Loucy (cell line): ENCODE data around the gene NCKIPSD.

Experiments
- H2AFZ ChIP-seq: fragments of 200-600 bp; sonication (generic); 2 replicates; pipeline ENCODE4 v1.6.0; 2016; ENCODE audit warnings: antibody characterized with exemption, mild to moderate bottlenecking, low read length, moderate library complexity
- H3F3A ChIP-seq: fragments of 200-600 bp; 2 replicates; pipeline ENCODE4 v1.6.0; 2016; ENCODE audit warnings: antibody characterized with exemption, low read depth, mild to moderate bottlenecking
- H3K27me3 ChIP-seq: fragments of 200-600 bp; sonication (generic); 2 replicates; pipeline ENCODE4 v1.6.1; 2014; ENCODE audit warnings: low read length, mild to moderate bottlenecking; ENCODE audit not compliant: insufficient read depth, poor library complexity, severe bottlenecking
- H3K36me3 ChIP-seq: fragments of 200-600 bp; sonication (generic); 2 replicates; pipeline ENCODE4 v1.6.1; 2016; ENCODE audit warnings: low read length; ENCODE audit not compliant: insufficient read depth
- H3K4me1 ChIP-seq: fragments of 200-600 bp; sonication (generic); 2 replicates; pipeline ENCODE4 v1.5.1; 2014; ENCODE audit warnings: low read length, mild to moderate bottlenecking; ENCODE audit not compliant: insufficient read depth, poor library complexity, severe bottlenecking
- H3K4me2 ChIP-seq: fragments of 200-600 bp; sonication (generic); 2 replicates; pipeline ENCODE4 v1.6.0; 2014; ENCODE audit warnings: antibody characterized with exemption, low read length, low read depth, mild to moderate bottlenecking; ENCODE audit not compliant: poor library complexity, severe bottlenecking
- H3K4me3 ChIP-seq: fragments of 200-600 bp; sonication (generic); 2 replicates; pipeline ENCODE4 v1.5.1; 2014; ENCODE audit warnings: low read length, mild to moderate bottlenecking, mixed read lengths; ENCODE audit not compliant: poor library complexity, severe bottlenecking
- H3K79me2 ChIP-seq: fragments of 200-600 bp; sonication (generic); 2 replicates; pipeline ENCODE4 v1.6.1; 2014; ENCODE audit warnings: low read length; ENCODE audit not compliant: insufficient read depth
- H3K9ac ChIP-seq: fragments of 200-600 bp; sonication (generic); 2 replicates; pipeline ENCODE4 v1.6.0; 2014; ENCODE audit warnings: mild to moderate bottlenecking, low read depth, low read length, moderate library complexity; ENCODE audit not compliant: poor library complexity, severe bottlenecking
- H3K9me2 ChIP-seq: fragments of 200-600 bp; sonication (generic); replicated peaks from 2 replicates; pipeline ENCODE4 v1.6.1; 2016; ENCODE audit warnings: low read depth, low read length, mixed read lengths
- H3K9me3 ChIP-seq: fragments of 200-600 bp; sonication (generic); 2 replicates; pipeline ENCODE4 v1.6.1; 2014; ENCODE audit warnings: mild to moderate bottlenecking, antibody characterized with exemption, low read length, low read depth; ENCODE audit not compliant: insufficient read depth
- H4K20me1 ChIP-seq: fragments of 200-600 bp; sonication (generic); 2 replicates; pipeline ENCODE4 v1.6.0; 2014; ENCODE audit warnings: antibody characterized with exemption, low read length, mild to moderate bottlenecking; ENCODE audit not compliant: insufficient read depth, poor library complexity, severe bottlenecking
- CTCF ChIP-seq: fragments of 200-600 bp; sonication (generic); conservative IDR thresholded peaks from 2 replicates; pipeline ENCODE4 v1.5.1; 2014; ENCODE audit warnings: mild to moderate bottlenecking, antibody characterized with exemption, low read length
- EZH2phosphoT487 ChIP-seq: fragments of 200-600 bp; IDR thresholded peaks from 2 replicates; pipeline ENCODE4 v1.6.1; 2018; ENCODE audit warnings: antibody characterized with exemption, mild to moderate bottlenecking, moderate library complexity, borderline replicate concordance

Gene NCKIPSD

GRCh38 chr3:48681974-48682610 lies 3.6 kb downstream of the NCKIPSD start:
- Histone ChIP-seq H2AFZ (no peak overlapping the region), H3K4me1 (peaks cover 15% of the 10 kb centered on the region), H3K9ac (no peak overlapping the region), H3K4me2 (no peak overlapping the region), H3K9me2 (no peaks in the 10 kb centered on the region), H3K79me2 (peaks cover 27% of the 10 kb centered on the region), H3K4me3 (no peak overlapping the region), H3K36me3 (peaks cover 33% of the 10 kb centered on the region; the same call in 1 of the 2 replicates), H3F3A (peaks cover 3% of the 10 kb centered on the region; the same call in 1 of the 2 replicates), H3K27me3 (no peaks in the 10 kb centered on the region), H4K20me1 (peaks cover under 1% of the 10 kb centered on the region), H3K9me3 (no peaks in the 10 kb centered on the region)
- TF ChIP-seq CTCF, result no peak
- TF ChIP-seq EZH2phosphoT487, result no peak

- peaks cover 27% of the 10 kb centered on the region for H3K79me2 ChIP-seq
- H3K9me2 ChIP-seq, result no peaks in the 10 kb centered on the region
- H3K4me1 ChIP-seq, result peaks cover 15% of the 10 kb centered on the region
- H4K20me1 ChIP-seq, result no peaks in the 10 kb centered on the region
- H3K9me3 ChIP-seq, result no peaks in the 10 kb centered on the region
- H3K4me3 ChIP-seq, result no peak overlapping the region
- H3K9ac ChIP-seq, result no peak overlapping the region
- TF ChIP-seq CTCF, result no peak
- TF ChIP-seq EZH2phosphoT487, result no peak
- peaks cover 32% of the 10 kb centered on the region; the same call in 1 of the 2 replicates for H3K36me3 ChIP-seq
- no peaks in the 10 kb centered on the region for H3K27me3 ChIP-seq
- no peak overlapping the region for H3K4me2 ChIP-seq
- peaks cover 1% of the 10 kb centered on the region; the same call in 1 of the 2 replicates for H3F3A ChIP-seq
- H2AFZ ChIP-seq, result no peak overlapping the region
These were observed 4.2 kb downstream of the NCKIPSD start for GRCh38 chr3:48681541-48681880.

GRCh38 chr3:48680811-48681540 lies 4.7 kb downstream of the NCKIPSD start:
- H3K9me2 ChIP-seq, result no peaks in the 10 kb centered on the region
- no peak overlapping the region for H3K4me3 ChIP-seq
- no peak for TF ChIP-seq CTCF
- TF ChIP-seq EZH2phosphoT487, result no peak
- H2AFZ ChIP-seq, result no peak overlapping the region
- H3K4me2 ChIP-seq, result no peak overlapping the region
- no peak overlapping the region for H3K9ac ChIP-seq
- no peaks in the 10 kb centered on the region for H3F3A ChIP-seq
- no peaks in the 10 kb centered on the region for H3K9me3 ChIP-seq
- no peaks in the 10 kb centered on the region for H3K27me3 ChIP-seq
- peaks cover 15% of the 10 kb centered on the region for H3K4me1 ChIP-seq
- no peaks in the 10 kb centered on the region for H4K20me1 ChIP-seq
- peaks cover 36% of the 10 kb centered on the region; the same call in 1 of the 2 replicates for H3K36me3 ChIP-seq
- H3K79me2 ChIP-seq, result peaks cover 27% of the 10 kb centered on the region
